DOHH2 (cell line): ENCODE data around the gene BRSK2.

Source experiments
- EZH2phosphoT487 ChIP-seq: fragments of 200-600 bp; sonication (generic); IDR thresholded peaks from 2 replicates; pipeline ENCODE4 v1.6.1; 2017; ENCODE audit warnings: borderline replicate concordance, mild to moderate bottlenecking, antibody characterized with exemption, low read length, moderate library complexity, mixed read lengths
- TF ChIP-seq, protein P1 (sequence below): fragments of 200-600 bp; sonication (generic); IDR thresholded peaks from one replicate; pipeline ENCODE4 v1.5.1; 2014; ENCODE audit warnings: antibody characterized with exemption, mild to moderate bottlenecking, low read depth, low read length; ENCODE audit not compliant: poor library complexity, severe bottlenecking

DNA sequence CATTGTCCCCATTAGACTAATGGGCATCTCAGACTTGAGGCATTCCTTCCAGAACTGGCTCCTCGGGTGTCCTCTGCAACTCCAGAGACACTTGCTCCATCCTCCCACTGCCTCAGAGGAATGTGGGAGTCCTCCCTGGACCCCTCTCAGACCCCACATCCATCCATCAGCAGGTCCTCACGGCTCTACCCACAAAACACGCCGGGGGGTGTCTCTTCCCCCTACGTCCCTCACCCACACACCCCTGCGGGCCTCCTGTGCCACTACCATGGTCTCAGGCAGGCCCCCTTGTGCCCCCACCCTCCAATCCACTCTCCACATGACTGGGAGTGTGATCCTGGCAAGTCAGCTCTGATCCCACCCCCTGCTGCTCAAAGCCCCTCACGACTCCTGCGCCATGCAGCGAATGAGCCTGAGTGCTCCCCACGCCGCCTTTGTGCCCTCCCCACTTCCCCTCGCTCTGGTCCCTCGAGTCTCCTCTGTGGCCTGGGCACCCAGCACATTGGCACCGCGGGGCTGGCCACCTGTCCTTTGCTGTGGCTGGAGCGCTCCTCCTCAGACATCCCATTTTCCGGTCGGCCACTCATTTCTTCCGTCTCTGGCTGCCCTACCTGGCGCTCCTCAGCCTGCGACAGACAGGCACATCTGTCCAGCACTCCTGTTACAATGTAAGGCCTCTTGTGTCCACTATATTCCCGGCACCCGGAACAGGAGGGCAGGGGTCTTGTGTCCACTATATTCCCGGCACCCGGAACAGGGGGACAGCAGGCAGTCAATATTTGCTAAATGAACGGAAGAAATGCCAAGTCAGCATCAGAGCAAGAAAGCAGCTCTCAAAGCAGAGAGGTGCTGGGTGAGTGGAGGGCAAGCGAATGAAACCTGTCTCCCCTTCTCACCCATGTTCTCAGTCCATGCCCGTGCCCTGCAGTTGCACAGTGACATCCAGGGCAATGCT is 111.0 kb downstream of the BRSK2 start:
- TF ChIP-seq, protein P1, sequence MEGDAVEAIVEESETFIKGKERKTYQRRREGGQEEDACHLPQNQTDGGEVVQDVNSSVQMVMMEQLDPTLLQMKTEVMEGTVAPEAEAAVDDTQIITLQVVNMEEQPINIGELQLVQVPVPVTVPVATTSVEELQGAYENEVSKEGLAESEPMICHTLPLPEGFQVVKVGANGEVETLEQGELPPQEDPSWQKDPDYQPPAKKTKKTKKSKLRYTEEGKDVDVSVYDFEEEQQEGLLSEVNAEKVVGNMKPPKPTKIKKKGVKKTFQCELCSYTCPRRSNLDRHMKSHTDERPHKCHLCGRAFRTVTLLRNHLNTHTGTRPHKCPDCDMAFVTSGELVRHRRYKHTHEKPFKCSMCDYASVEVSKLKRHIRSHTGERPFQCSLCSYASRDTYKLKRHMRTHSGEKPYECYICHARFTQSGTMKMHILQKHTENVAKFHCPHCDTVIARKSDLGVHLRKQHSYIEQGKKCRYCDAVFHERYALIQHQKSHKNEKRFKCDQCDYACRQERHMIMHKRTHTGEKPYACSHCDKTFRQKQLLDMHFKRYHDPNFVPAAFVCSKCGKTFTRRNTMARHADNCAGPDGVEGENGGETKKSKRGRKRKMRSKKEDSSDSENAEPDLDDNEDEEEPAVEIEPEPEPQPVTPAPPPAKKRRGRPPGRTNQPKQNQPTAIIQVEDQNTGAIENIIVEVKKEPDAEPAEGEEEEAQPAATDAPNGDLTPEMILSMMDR = no peak
- no peak for TF ChIP-seq EZH2phosphoT487
